ENCODE measurements around the gene DNAJC6.

GRCh38 chr1:65357291-65357960 is 48.1 kb downstream of the DNAJC6 start:
- TF ChIP-seq EZH2phosphoT487 (IDR thresholded peaks at IDR 0.05; ENCODE audit: insufficient read depth, low read depth) = no peak
- no peak for TF ChIP-seq EZH2 (IDR thresholded peaks at IDR 0.05; ENCODE audit: insufficient read depth, poor library complexity, severe bottlenecking)
